ENCODE data around the gene ARHGEF12.

- TF ChIP-seq CTCF (conservative IDR thresholded peaks at IDR 0.05; ENCODE audit: low read depth, low read length) (no peak), EZH2 (IDR thresholded peaks at IDR 0.05; ENCODE audit: borderline replicate concordance, low read depth, low read length, poor library complexity, severe bottlenecking) (no peak)
Observed at GRCh38 chr11:120519474-120519873, 183.3 kb downstream of the ARHGEF12 start.
